Stimulated activated CD8-positive, alpha-beta memory T cell treated with anti-CD3 and anti-CD28 coated beads, Interleukin-15, amount 100 ng/mL, for 48 hours (primary cell): ENCODE measurements around the gene BMF.
"Not testable (repeated sequence)": the region's sequence is repeated elsewhere in the genome, so short reads cannot be mapped to it uniquely, and the experiment has no call there.

Experiments
- DNase-seq, 2 donors: peaks; one replicate each; pipeline ENCODE4 v3.0.0-alpha.2; 2020; ENCODE audit warnings: low read depth in 2 of 2

Gene BMF

DNA sequence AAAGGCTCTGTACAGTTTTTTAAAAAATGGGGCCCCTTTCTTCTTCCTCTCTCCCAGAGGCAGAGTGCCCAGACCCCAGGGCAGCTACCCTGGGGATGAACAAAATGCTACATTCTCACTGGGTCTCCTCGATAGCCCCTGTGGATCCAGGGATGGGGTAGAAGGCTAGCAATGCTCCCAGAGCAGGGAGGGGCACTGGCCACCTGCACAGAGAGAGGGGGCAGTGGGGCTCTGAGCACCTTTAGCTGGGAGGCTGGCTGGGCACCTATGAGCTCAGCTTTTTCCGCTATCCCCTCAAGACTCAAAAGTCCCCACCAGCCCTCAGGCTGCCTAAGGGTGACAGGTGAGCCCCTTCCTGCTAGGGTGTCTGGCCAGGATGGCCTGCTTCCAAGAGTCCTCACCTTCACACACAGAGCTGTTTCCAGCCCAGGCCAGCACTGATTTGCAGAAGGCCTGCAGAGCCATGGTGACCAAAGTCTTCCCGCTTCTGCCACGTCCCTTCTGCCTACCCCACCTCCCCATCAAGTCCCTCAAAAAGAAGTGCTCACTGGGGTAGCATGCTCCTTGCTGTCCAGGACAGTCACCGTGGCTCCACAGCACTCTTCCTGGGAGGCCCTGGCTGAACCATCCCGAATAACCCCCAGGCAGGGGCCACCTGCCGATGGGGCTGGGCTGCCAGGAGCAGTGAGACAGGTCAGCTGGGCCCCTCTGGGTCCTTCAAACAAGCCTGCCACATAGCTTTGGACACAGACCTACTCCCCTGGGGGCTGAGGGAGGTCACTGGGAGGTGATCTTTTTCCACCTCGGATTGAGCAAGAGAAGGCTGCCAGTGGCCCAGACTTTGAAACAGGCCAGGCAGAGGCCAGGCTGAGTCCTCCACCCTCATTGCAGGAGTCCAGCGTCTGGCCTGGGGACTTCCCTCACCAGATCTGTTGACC, 20.4 kb downstream of the BMF start:
- no peak for DNase-seq

DNA sequence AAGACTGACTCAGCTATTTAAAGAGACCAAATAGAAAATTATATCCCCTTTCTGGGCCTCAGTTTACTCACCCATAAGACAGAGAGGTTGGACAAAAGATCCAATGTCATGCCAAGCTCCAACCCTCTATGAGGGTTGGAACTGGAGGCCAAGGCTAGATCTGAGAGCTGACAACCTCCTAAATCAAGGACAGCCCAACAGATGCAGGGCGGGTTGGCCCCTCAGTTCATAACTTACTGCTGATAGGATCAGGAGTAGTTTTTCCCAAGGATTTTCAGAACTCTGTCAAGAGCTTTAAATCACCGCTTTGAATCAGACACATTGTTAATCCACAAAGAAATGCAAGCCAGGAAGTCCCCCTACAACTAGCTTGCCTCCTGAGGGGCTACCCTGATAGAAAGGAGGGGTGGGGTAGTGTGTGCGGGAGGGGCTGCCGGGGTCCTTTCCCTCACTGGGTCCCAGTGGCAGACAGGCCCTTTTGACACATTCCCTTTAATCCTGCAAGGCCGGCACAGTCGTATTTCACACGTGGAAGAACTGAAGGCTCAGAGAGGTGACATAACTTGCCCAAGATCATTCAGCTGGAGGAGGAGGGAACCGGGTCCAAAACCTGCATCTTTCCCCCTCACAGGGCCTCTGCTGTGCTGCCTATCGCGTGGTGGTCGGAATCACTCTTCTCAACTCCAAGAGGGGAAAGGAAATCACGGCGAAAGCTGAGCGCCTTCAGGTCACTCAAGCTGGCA, 21.4 kb downstream of the BMF start:
- DNase-seq, result no peak

DNA sequence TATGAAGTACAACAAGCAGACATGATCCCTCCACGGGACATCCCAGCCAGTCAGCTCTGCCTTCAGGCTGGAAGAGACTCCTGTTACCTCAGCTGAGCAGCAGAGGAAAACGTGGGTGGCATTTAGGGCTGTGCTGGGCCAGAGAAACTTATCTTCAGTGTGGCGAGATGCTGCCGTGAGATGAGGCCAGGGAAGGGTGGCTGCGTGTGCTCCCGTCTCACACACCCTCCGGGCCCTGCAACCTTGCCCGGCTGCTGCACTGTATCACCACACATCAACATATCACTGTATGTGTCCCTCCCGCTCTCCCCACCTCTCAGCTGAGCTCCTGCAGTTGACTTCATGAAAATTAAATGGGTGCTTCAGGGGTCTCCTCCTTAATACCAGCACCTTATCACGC, 23.4 kb downstream of the BMF start:
- DNase-seq, result no peak

DNA sequence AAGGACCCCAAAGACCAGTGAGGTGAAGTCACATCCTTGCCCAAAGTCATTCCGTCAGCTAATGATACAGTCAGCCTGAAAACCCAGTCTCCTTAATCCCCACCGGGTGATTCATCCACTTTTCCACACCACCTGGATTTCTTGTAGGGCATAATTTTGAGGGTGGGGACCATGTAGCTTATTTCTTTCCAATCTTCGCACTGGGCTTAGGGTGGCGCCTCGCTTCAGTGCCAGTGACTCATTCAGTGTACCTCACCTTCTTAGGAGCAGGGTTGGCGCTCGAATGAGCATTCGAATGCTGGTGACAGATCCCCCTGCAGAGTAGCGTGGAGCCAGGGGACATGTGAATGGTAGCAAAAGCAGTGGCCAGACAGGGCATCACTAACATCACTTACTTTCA, 24.0 kb downstream of the BMF start:
- no peak for DNase-seq

DNA sequence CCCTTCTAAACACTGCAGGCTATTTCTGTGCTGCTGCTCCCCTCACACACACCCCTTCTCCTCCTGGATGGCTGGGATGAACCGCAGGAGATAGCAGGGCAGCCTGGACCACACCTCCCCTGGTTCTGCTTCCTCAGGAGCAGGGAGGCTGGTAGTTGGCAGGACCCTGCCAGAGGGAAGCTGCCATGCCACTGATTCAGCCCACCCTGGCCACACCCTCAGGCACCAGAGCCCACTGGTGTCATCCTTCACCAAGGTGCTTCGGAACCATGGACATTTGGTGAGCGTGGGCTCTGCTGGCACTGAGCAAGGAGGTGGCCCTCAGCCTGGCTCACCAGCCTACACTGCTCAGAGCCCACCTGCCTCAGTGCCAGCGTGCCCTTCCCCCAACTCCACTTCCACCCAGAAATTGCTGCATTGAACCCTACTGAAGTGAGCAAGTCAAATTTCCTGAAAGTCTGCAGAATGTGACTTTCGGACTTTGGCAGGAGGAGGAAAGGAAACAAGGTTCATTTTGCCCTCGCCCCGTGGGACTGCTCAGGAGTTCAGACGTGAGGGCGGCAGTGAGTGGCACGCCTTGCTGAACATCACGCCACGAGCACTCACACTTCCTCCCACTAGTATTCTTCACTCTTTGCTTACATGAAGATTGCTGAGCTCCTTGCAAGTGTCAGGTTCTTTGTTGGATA, 26.3 kb downstream of the BMF start:
- no peak for DNase-seq

DNA sequence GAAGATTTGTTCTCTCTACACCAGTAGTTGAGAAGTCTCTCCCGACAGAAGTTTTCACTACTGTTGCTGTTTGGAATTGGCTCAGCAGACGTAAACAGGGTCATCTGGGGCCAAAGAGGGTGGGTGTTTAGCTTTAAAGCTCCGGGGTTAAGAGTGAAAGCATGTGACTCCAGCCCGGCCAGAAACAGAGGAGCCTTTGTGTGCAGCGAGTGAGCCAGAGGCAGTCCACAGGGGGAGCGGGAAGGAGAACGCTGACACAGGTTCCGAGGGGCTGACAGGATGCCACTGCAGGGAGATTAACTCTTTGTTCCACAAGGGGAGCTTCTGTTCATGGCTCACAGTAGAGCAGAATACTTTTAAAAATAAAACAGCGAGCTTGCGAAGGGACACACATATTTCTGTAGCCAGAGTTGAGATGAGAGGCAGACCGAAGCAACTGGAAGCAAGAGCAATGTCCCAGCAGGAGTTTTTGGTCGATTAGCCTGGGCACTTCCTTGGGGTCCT, 26.9 kb downstream of the BMF start:
- no peak for DNase-seq

DNA sequence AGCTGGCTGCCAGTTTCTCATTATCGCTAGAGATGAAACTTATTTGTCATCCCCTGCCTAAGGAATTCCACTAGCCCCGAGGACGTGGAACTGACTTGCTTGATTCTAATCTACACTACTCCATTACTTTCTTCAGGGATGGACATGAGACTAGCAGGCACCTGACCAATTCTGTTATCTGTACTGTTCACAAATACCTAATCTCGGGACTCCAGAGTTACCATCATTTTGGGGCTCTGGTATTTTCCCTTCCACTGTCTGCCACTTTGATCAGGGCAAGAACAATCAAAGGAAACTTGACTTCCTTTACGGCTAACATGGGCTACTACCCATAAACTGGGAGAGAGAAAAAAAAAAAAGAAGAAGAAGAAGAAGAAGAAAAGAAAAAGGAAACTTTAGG, 27.8 kb downstream of the BMF start:
- no peak for DNase-seq

DNA sequence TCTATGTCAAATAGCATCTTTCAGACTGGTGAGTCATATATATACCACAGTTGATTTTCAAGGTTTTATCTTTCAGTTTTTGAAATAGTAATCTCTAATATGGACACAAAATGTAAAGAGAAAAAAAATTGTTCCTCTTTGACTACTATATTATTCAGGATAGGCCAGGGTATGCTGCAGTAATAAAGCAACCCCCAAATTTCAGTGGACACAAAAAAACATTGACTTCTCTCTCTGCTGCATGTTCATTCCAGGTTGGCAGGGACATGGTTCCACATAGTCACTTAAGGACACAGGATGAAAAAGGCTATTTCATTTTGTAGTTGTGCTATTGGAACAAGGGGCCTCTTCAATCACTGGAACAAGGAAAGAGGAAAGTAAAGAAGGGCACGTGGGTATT, 28.6 kb downstream of the BMF start:
- DNase-seq, result no peak

DNA sequence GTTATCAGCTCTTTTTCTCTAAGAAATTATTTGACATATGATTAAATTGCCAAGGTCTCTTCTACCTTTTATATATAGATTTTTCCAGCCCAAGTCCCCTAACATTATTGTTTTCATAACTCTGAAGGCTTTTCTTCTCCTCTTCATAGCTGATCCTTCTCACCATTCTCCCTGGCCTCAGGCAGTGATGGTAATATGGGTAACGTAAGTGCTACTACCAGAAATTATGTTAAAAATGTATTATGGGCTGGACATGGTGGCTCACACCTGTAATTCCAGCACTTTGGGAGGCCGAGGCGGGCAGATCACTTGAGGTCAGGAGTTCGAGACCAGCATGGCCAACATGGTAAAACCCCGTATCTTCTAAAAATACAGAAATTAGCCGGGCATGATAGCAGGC, 29.2 kb downstream of the BMF start:
- DNase-seq, result no peak

DNA sequence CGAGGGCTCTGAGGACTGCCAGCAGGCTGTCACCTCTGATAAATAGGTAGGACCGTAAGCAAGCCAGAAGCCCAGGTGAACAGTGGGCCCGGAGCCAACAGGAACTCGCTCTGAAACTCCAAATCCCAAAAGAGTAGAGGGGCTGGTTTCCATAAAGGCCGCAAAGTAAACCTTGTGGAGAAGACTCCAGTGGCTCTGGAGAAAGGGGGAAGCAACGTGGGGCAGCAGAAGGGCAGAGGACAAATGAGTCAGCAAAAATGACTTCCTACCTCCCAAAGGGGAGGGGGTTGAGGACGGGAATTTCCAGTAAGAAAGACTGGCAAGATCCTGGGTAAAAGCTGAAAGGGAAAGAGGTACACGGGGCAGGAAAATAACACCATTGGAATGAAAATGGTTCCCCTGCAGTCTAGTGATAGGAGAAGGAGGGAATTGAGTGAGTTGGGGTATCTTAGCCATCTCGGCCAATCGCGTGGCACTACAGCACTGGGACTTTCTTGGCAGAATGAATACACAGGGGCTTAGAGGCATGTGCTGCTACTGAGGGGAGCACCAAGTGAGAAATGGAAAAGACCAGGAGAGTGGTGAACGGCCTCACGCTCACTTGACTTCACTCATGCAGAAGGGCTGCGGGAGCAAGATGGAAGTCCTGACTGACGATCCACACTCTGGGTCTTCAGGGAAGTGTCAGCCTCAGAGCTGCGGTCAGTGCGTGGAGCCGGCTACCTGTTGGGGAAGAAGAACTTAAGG, 33.2 kb downstream of the BMF start:
- DNase-seq, result no peak

DNA sequence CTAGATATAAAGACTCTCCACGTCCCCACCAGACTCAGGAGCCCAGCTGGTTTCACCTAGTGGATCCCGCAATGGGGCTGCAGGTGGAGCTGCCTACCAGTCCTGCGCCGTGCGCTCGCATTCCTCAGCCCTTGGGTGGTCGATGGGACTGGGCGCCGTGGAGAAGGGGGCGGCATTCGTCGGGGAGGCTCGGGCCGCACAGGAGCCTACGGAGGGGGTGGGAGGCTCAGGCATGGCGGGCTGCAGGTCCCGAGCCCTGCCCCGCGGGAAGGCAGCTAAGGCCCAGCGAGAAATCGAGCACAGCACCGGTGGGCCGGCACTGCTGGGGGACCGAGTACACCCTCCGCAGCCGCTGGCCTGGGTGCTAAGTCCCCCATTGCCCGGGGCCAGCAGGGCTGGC, 34.0 kb downstream of the BMF start:
- not testable (repeated sequence) for DNase-seq

DNA sequence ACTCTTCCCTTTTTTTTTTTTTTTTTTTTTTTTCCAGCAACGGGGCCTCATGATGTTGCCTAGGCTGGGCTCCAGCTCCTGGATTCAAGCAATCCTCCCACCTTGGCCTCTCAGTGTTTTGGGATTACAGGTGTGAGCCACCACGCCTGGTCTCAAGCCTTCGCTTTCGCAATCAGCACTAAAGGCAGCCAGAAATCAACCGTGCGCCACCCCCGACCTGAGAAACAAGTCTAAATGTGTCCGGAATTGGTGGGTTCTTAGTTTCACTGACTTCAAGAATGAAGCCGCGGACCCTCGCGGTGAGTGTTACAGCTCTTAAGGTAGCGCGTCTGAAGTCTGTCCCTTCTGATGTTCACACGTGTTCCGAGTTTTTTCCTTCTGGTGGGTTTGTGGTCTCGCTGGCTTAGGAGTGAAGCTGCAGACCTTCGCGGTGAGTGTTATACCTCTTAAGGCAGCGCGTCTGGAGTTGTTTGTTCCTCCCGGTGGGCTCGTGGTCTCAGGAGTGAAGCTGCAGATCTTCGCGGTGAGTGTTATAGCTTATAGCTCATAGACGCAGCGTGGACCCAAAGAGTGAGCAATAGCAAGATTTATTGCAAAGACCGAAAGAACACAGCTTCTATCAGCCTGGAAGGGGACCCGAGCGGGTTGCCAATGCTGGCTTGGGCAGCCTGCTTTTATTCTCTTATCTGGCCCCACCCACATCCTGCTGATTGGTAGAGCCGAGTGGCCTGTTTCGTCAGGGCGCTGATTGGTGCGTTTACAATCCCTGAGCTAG, 34.8 kb downstream of the BMF start:
- peak in 1 of 2 donors; percentile 38 for DNase-seq

DNA sequence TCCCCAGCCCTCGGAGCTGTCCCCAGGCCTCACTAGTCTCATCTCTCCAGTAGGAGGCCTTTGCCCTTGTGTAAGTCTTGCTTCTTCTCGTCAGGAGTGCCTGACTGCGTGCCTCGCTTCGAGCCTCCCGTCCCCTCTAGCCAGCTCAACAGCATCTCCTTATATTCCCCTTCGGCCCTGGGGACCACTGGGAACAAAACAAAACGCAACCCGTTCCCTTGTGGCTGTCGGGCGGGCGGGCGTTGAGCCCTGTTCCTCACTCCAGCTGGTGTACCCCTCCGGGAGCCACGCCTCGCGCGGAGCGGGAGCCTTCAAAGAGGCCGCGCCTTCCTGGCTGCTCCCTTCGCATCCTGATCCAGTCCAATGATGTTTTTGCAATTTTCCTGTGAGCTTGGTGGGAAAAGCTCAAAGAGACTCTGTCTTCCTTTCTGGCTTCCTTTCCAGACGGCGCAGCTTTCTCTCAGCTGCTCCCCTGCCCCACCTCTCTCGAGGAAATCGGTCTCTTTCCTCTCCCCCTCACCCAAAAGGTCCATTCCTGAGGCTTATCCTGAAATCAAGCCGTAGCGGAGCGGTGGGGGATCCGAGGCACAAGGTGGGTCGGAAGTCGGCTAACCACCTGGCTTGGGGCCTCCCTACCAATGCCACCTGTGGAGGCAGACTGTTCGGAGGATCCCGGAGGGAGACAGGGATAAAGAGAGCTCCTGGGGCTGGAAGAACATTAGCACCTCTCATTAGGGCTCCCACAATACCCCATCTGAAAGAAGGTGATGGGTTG, 36.3 kb downstream of the BMF start:
- DNase-seq, result no peak

DNA sequence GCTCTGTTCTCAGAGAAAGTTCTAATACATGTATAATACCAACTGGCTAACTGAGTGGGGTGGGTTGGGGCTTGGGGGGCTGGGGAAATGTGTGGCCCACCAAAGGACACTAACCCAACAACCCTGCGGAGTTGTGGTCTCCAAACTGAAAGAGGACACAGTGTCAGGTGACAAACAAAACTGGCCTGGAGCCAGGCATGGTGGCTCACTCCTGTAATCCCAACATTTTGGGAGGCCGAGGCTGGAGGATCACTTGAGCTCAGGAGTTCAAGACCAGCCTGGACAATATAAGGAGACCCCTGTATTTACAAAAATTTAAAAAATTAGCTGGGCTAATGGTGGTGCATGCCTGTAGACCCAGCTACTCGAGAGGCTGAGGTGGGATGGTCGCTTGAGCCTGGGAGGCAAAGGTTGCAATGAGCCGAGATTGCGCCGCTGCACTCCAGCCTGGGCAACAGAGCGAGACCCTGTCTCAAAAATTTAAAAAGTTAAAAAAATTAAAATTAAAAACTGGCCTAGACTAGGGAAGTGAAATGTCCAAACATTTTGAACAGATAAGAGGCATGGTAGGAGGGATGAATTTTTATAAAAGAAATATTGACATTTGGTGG, 38.0 kb downstream of the BMF start:
- no peak for DNase-seq

DNA sequence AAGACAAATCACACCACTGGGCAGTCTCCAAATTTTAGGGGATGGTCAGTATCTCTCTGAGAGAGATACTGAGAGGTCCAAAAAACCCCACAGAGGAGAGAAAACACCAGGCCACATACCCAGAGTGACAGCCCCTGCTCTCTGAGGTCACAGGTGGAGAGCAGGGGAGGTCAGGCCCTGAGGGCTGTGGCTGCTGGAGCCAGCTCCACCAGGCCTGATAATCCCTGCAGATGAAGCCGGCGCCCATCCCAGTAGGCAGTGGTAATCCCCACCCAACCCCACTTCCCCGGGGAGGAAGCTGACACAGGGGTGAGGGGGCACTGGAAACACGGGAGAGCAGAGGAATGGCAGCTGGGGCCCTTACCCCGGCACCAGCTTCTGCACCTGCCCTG, 38.5 kb downstream of the BMF start:
- DNase-seq, result no peak

DNA sequence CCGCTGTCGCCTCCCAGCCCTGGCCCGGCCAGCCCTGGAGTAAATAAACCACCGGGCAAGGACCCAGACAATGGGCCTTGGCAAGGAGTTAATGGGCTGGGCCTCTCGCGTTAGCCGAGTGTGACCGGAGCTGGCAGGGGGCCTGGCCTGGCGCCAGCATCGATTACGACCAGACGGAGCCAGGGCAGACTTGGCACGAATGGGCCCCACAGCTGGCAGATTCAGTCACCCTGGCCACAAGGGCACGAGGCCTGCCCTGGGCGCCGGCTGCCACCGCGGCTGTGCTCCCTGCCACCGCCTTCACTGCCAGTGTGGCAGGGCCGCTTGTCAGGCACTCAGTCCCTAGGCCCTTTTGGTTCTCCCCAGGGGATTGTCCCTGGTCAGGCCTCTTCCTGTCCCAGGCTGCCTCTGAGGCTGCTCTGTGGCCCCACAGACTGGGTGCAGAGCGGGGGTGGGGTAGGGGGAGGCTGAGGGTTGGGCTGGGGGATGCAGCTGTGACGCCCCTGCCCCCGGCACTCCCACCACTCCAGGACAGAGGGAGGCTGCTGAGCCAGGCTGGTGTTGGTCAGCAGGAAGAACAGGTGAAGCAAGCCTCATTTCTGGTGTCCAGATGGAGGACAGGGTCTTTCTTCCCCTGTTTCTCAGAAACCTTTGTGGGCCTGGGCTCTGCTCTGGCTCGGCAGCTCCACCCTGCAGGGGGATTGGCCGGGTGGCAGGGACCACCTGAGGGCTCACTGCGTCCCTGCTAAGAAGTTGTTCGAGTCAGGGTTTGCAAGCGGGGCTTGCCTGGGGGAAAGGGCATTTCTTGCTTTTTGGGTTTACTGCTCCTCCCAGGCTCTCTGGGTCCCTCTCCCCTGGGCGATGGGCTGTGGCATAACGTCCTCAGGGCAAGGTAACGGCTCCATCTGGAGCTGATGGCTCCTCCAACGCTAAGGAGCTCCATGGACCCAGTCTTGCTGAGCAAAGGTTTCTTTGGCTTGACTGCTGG, 39.2 kb downstream of the BMF start:
- DNase-seq, result no peak

DNA sequence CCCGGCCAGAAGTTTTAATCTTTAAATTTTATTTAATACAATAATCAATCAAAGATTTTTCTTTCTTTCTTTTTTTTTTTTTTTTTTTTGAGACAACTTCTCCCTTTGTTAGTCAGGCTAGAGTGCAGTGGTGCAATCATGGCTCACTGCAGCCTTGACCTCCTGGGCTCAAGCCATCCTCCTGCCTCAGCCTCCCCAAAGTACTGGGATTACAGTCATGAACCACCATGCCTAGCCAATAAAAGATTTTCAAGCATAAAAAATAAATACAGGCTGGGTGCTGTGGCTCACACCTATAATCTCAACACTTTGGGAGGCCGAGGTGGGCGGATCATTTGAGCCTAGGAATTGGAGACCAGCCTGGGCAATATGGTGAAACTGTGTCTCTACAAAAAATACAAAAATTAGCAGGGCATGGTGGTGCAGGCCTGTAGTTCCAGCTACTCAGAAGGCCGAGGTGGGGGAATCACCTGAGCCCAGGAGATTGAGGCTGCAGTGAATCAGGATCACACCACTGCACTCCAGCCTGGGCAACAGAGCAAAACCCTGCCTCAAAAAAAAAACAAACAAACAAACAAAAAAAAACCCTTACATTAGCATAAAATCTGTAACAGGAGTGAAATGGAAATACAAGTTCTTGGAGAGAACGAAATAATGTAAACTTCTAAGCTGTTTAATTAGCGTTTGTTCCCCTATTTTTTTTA, 40.6 kb downstream of the BMF start:
- DNase-seq, result no peak

DNA sequence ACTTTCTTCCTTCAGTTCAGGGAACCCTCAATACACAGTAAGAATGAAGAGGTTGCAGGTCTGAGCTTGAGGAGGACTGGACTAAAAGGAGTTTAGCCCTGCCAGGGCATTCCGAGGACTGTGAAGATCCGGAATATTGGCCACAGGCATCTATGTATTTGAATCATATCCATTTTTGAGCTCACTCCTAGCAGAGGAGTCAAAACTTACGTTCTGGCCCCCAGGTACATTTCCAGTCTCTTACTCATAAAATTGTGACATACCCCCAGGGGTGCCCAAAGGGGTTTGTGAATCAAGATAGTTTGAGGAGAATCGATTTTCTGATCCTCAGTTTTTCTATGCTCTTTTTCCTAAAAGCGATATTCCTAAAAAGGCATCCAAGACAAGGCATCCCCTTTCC, 42.1 kb downstream of the BMF start:
- DNase-seq, result no peak
